Measurements from ENCODE around the gene ZNF771. TPM values are rescaled to one million over a fixed set of nuclear protein-coding genes. Genes with fewer than 3 reads are reported as not detected.
"Not testable (repeated sequence)": the region's sequence is repeated elsewhere in the genome, so short reads cannot be mapped to it uniquely, and the experiment has no call there.

The ZNF771 gene
- total RNA-seq, 1 donor, result 12.6 TPM

- peak overlapping the region; percentile 87 for H3K4me3 ChIP-seq (ENCODE audit: low read depth, low read length)
- no peak for TF ChIP-seq CTCF (IDR thresholded peaks at IDR 0.05; ENCODE audit: insufficient read depth, low read length)
- DNase-seq (ENCODE audit: low read depth), result no peak
Observed at GRCh38 chr16:30446203-30446595, 38.8 kb downstream of the ZNF771 start.

- no peak for DNase-seq (ENCODE audit: low read depth)
- no peak for TF ChIP-seq CTCF (IDR thresholded peaks at IDR 0.05; ENCODE audit: insufficient read depth, low read length)
- H3K4me3 ChIP-seq (ENCODE audit: low read depth, low read length), result no peak overlapping the region
Observed at GRCh38 chr16:30447512-30448226, 40.3 kb downstream of the ZNF771 start.

- DNase-seq (ENCODE audit: low read depth), result no peak
- H3K4me3 ChIP-seq (ENCODE audit: low read depth, low read length), result no peak overlapping the region
- no peak for TF ChIP-seq CTCF (IDR thresholded peaks at IDR 0.05; ENCODE audit: insufficient read depth, low read length)
Observed at GRCh38 chr16:30449116-30449435, 41.7 kb downstream of the ZNF771 start.

DNA sequence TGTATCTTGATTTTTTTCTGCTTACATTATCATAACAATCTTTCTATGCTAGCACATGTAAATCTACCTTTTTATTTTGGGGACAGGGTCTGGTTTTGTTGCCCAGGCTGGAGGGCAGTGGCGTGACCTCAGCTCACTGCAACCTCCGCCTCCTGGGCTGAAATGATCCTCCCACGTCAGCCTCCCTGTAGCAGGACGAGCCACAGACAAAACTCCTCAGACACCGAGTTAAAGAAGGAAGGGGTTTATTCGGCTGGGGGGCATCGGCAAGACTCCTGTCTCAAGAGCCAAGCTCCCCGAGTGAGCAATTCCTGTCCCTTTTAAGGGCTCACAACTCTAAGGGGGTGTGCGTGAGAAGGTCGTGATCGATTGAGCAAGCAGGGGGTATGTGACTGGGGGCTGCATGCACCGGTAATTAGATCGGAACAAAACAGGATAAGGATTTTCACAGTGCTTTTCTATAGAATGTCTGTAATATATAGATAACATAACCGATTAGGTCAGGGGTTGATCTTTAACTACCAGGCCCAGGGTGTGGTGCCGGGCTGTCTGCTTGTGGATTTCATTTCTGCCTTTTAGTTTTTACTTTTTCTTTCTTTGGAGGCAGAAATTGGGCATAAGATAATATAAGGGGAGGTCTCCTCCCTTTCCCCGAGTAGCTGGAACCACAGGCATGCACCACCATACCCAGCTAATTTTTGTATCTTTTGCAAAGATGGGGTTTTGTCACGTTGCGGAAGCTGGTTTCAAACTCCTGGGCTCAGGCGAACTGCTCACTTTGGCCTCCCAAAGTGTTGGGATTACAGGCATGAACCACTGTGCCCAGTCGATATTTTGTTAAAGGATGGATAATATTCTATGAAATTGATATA is 45.5 kb downstream of the ZNF771 start:
- DNase-seq (ENCODE audit: low read depth); H3K4me3 ChIP-seq (ENCODE audit: low read depth, low read length): not testable (repeated sequence)

DNA sequence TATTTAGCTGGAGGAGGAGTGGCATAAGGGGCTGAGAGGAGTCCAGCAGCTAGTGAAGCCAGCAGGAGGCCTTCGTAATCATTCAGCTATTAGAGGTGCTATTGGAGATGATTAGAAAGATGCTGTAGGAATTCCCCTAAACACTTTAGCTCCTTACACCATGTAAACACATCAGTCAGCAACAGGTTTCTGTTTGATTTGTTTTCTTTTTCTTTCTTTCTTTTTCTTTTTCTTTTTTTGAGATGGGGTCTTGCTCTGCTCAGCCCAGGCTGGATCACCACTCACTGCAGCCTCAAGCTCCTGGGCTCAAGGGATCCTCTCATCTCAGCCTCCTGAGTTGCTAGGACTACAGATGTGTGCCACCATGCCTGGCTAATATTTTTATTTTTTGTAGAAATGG is 48.9 kb downstream of the ZNF771 start:
- DNase-seq (ENCODE audit: low read depth), result no peak
- TF ChIP-seq CTCF (IDR thresholded peaks at IDR 0.05; ENCODE audit: insufficient read depth, low read length), result no peak
- H3K4me3 ChIP-seq (ENCODE audit: low read depth, low read length), result no peak overlapping the region

DNA sequence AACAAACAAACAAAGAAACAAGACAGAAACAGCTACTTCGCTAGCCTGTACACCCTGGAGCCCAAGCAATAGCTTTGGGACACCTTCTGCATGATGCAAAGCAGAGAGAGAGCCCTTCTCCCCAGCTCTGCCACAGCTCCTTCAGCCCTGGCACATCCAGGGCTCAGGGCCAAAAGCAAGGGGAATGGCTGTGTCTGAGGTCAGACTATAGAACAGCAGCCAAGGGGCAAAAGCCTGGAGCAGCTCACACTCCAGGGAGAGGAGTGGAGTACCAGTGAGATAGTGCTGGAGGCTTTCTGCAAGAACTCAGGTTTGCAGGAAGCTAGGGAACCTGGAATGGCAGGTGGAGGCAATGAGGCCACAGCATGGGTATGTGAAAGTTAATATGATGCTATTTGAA is 49.9 kb downstream of the ZNF771 start:
- H3K4me3 ChIP-seq (ENCODE audit: low read depth, low read length), result no peak overlapping the region
- TF ChIP-seq CTCF (IDR thresholded peaks at IDR 0.05; ENCODE audit: insufficient read depth, low read length), result no peak
- no peak for DNase-seq (ENCODE audit: low read depth)

GRCh38 chr16:30457743-30458560 is 50.5 kb downstream of the ZNF771 start:
- no peak for TF ChIP-seq CTCF (IDR thresholded peaks at IDR 0.05; ENCODE audit: insufficient read depth, low read length)

More at GRCh38 chr16:30457743-30458560, 50.5 kb downstream of the ZNF771 start:
- no peak overlapping the region for H3K4me3 ChIP-seq (ENCODE audit: low read depth, low read length)
- no peak for DNase-seq (ENCODE audit: low read depth)

Measured in fibroblast of the aortic adventitia (primary cell).